Measurements from ENCODE around the gene TRIM65. TPM values are rescaled to one million over a fixed set of nuclear protein-coding genes. Genes with fewer than 3 reads are reported as not detected.
A peak's percentile ranks its signal among the peaks of the same experiment; 100 is the strongest.

Gene TRIM65
- total RNA-seq, 1 donor from 2014 or later = 43.2 TPM

GRCh38 chr17:75917917-75918445 lies 21.2 kb upstream of the TRIM65 start:
- no peak for DNase-seq (ENCODE audit: extremely low read depth, low read depth, low spot score)

GRCh38 chr17:75917141-75917916 lies 20.6 kb upstream of the TRIM65 start:
- no peak for DNase-seq (ENCODE audit: extremely low read depth, low read depth, low spot score)

GRCh38 chr17:75915268-75915667 lies 18.5 kb upstream of the TRIM65 start:
- DNase-seq (ENCODE audit: extremely low read depth, low read depth, low spot score) = no peak

- DNase-seq (ENCODE audit: extremely low read depth, low read depth, low spot score) = no peak
Measured at GRCh38 chr17:75914643-75915267, 18.0 kb upstream of the TRIM65 start.

- no peak for DNase-seq (ENCODE audit: extremely low read depth, low read depth, low spot score)
Measured at GRCh38 chr17:75913537-75914210, 16.9 kb upstream of the TRIM65 start.

GRCh38 chr17:75910699-75911098 lies 13.9 kb upstream of the TRIM65 start:
- no peak for DNase-seq (ENCODE audit: extremely low read depth, low read depth, low spot score)

- DNase-seq (ENCODE audit: extremely low read depth, low read depth, low spot score) = no peak
Measured at GRCh38 chr17:75909812-75910274, 13.1 kb upstream of the TRIM65 start.

GRCh38 chr17:75909051-75909811 lies 12.5 kb upstream of the TRIM65 start:
- no peak for DNase-seq (ENCODE audit: extremely low read depth, low read depth, low spot score)

GRCh38 chr17:75908201-75908600 lies 11.4 kb upstream of the TRIM65 start:
- DNase-seq (ENCODE audit: extremely low read depth, low read depth, low spot score) = no peak

- no peak for DNase-seq (ENCODE audit: extremely low read depth, low read depth, low spot score)
Measured at GRCh38 chr17:75906143-75906884, 9.6 kb upstream of the TRIM65 start.

- DNase-seq (ENCODE audit: extremely low read depth, low read depth, low spot score) = peak; percentile 48
Measured at GRCh38 chr17:75904749-75905521, 8.2 kb upstream of the TRIM65 start, which contains the start of gene MRPL38. Gene MRPL38 (minus strand): TSS chr17:75904884. CDS start chr17:75904875, 9 bp downstream.

GRCh38 chr17:75902406-75902805 lies 5.7 kb upstream of the TRIM65 start:
- no peak for DNase-seq (ENCODE audit: extremely low read depth, low read depth, low spot score)

- DNase-seq (ENCODE audit: extremely low read depth, low read depth, low spot score) = no peak
Measured at GRCh38 chr17:75901727-75902126, 5.0 kb upstream of the TRIM65 start.

- DNase-seq (ENCODE audit: extremely low read depth, low read depth, low spot score) = no peak
Measured at GRCh38 chr17:75900691-75901533, 4.2 kb upstream of the TRIM65 start.

GRCh38 chr17:75899767-75900468 lies 3.2 kb upstream of the TRIM65 start:
- DNase-seq (ENCODE audit: extremely low read depth, low read depth, low spot score) = no peak

GRCh38 chr17:75899353-75899752 lies 2.6 kb upstream of the TRIM65 start:
- DNase-seq (ENCODE audit: extremely low read depth, low read depth, low spot score) = no peak

GRCh38 chr17:75898791-75899190 lies 2.0 kb upstream of the TRIM65 start:
- DNase-seq (ENCODE audit: extremely low read depth, low read depth, low spot score) = no peak

- DNase-seq (ENCODE audit: extremely low read depth, low read depth, low spot score) = no peak
Measured at GRCh38 chr17:75898065-75898464, 1.3 kb upstream of the TRIM65 start.

Data from glomerular endothelial cell (primary cell).